Stimulated activated CD8-positive, alpha-beta memory T cell treated with anti-CD3 and anti-CD28 coated beads, Interleukin-4, amount 100 ng/mL, for 1 hour (primary cell): ENCODE measurements around the gene PITPNM3.

Experiments
- DNase-seq, 2 donors: peaks; one replicate each; pipeline ENCODE4 v3.0.0-alpha.2; 2020; ENCODE audit warnings: low read depth in 2 of 2, low spot score in 1 of 2

PITPNM3 gene

GRCh38 chr17:6446516-6447100 is 109.7 kb downstream of the PITPNM3 start:
- no peak for DNase-seq

DNA sequence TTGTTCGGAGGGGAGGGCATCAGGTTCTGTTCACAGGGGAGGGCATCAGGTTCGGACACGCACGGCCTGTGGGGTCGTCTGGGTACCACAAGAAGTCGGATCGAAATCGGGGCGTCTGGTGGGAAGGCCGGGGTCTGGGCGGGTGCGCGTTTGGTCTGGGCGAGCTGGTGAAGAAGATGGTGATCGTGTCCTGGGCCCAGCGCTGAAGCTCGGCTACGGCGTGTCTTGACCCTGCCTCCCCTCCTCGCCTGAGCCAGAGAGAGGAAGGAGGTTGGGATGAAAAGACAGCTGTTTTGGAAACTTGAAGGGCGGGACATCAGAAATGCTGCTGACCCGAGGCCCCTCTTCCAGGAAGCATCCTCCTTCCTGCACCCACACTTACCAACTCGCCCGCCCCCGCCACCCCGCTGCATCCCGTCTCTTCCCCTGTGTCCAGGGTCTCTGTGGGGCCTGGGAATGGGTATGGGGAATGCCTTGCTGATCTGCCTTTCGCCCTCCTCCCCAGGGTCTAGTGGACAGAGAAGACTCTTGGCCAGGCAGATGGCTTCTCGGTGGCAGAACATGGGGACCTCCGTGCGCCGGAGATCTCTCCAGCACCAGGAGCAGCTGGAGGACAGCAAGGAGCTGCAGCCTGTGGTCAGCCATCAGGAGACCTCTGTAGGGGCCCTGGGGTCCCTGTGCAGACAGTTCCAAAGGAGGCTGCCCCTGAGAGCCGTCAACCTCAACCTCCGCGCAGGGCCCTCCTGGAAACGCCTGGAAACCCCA is 111.6 kb downstream of the PITPNM3 start:
- no peak for DNase-seq

GRCh38 chr17:6443692-6444570 is 112.4 kb downstream of the PITPNM3 start, which contains the start of gene PIMREG:
Gene PIMREG (plus strand): TSS chr17:6444455. CDS start chr17:6445111, 656 bp downstream.
- peak; percentile 73 to 83 for DNase-seq

DNA sequence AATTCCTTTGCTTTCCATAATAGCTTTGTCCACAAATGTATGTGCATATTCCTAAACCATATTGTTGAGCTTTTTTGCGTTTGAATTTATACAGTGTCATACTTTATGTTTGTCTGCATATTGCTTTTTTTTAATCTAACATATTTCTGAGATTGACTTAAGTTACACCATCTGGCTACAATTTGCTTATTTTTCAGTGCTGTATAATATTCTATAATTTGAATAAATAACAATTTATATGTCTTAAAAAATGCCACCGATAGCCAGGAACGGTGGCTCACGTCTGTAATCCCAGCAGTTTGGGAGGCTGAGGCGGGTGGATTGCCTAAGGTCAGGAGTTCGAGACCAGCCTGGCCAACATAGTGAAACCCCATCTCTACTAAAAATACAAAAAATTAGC is 113.6 kb downstream of the PITPNM3 start:
- no peak for DNase-seq

- no peak for DNase-seq
Observed at GRCh38 chr17:6439951-6440350, 116.4 kb downstream of the PITPNM3 start.

DNA sequence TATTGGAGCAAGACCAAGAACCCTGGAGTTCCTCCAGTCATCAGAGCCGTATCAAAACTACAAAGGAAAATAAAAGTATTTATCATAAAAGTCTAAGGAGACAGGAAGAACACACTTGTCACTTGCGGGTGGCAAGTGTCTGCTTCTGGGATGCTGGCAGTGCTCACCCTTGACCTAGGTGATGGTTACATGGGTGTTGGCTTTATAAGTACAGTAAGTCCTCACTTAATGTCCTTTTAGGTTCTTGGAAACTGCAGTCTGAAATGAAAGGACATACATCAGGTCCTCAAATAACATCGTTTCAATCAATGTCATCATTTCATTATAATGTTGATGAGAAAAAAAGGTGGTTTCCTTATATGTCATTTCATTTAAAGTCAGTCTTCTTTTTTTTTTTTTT is 118.4 kb downstream of the PITPNM3 start:
- DNase-seq: no peak

- DNase-seq: no peak
Observed at GRCh38 chr17:6437466-6437865, 118.9 kb downstream of the PITPNM3 start.

DNA sequence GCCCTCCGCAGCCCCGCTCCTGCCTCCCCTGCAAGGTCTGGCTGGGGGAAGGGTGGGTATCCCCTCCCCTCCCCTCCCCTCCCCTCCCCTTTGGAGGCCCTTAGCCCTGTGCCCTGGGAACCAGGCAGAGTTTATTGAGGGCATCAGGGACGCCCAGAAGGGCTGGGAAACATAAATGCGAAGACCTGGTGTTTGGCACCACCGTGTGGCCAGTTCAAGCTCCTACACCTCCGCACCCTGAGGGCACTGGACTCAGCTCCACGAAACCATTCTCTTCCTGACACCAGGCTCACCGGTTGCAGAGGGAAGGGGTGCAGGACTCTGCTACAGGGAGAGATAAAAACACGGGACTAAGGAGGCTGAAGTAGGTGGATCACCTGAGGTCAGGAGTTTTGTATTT is 120.4 kb downstream of the PITPNM3 start:
- DNase-seq: peak; percentile 18 to 22

DNA sequence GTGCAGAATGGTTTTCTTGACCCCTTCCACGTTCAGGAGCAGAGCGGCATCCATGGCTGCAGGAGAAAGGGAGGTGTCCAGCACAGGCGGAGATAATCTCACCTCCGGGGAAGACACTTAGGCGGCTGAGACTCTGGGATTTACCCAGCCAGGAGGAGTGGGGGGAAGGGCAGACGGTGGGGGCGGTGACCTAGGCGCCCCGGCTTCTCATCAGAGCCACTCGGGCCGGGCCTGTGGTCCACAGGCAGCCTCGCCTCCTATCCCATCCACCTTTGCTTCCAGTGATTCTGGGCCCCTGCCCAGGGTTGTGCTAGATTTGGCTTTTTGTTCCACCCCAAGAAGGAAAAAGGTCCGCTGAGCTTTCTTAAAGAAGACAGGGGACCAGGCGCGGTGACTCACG is 121.3 kb downstream of the PITPNM3 start, which contains the start of gene AIPL1:
AIPL1 (minus strand) TSS at position 71 of the 400 bp plus-strand sequence; CDS start at position 54, 17 bp downstream.
- DNase-seq: no peak

DNA sequence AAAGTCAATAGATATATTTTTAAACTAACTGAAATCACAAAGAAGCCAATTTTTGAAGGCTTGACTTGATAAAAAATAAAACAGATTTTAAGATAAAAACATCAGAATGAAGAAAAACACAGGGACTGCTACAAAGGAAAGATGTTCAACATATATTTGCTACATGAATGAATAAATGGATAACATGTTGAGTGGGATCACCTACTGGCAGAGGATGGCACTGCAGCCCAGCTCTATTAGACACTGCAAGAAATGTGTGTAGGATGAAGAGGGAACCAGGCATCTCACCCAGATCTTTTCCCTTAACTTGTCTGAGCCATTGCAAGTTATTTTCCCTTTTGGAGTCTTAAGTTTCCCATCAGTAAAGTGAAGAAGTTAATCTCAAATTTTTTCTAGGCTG is 125.6 kb downstream of the PITPNM3 start:
- DNase-seq: no peak

GRCh38 chr17:6429266-6429665 is 127.1 kb downstream of the PITPNM3 start:
- no peak for DNase-seq

DNA sequence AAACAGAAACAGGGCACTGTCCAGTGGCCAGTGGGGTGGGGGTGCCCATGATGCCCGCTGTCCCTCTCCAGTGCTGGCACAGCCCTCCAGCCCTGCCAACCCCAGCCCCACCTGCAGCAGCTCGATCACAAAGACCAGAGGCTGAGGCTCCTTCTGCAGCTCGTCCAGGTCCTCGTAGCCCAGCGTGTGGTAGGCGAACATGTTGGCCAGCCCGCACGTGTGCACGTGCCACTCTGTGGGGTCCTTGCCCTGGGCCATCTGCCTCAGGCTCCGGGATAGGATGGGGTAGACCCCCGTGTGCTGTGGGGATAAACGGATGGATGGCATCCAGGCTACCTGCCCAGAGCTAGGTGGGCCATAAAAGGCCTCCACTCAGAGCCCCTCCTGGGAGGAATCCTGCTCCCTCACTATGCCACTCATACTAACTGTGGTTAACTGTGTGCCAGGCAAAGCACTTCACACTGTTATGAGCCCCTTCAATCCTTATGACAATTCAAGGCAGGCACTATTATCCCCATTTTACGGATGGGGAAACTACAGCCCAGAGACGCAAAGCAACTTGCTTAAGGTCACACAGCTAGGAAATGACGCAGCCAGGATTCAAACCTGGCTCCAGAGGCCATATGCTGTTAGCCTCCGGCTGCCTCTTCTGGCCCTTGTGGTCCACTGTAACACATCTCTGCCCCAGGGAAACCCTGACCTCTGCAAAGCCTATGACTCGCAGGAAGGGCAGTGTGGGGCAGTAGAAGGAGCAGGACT is 128.0 kb downstream of the PITPNM3 start:
- DNase-seq: no peak

DNA sequence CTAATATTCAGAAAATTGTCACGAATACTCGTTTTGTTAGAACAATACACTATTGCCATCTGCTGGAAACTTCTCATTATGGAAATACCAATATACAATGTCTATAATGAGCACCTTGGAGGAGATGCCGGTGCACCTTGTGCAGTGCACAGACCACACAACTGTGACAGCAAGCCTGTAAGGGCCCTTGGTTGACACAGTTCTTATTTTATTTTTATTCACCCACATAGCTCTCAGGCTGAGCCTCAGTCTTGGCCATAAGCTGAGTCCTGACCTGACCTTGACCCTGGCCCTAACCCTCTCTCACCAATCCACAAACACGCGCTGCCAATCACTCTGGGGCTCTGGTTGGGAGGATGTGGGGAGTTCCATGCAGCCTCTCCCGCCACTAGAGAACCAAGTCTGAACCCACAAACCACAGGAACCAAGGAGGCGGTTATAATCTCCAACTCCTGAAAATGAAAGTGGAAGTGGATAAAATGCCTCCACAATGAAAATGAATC is 129.0 kb downstream of the PITPNM3 start:
- no peak for DNase-seq

- DNase-seq: no peak
Observed at GRCh38 chr17:6426356-6427101, 129.8 kb downstream of the PITPNM3 start.

DNA sequence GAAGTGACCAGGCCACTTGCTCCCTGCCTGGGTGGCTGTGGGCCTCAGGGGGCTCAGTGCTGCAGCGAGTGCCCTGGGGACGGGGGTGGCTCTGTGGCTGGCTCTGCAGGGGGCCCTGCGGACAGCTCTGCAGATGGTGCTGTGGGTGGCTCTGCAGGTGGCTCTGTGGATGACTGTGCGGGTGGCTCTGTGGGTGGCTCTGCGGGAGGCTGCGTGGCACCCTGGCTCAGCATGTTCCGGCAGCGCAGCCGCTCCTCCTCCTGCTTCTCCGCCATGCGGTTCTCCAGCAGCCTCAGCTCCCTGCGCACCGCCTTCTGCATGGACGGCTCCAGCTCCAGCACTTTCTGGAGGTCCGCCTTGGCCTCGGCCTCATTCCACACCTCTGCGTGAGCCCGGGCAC is 130.9 kb downstream of the PITPNM3 start:
- DNase-seq: no peak

GRCh38 chr17:6423931-6424330 is 132.4 kb downstream of the PITPNM3 start:
- DNase-seq: no peak

- no peak for DNase-seq
Observed at GRCh38 chr17:6422654-6423241, 133.6 kb downstream of the PITPNM3 start.

GRCh38 chr17:6421700-6422604 is 134.4 kb downstream of the PITPNM3 start:
- peak; percentile 30 to 60 for DNase-seq
